Right hindlimb (tissue), 1 donor: Measurements from ENCODE around the gene TBCE.
"Not testable (repeated sequence)": the region's sequence is repeated elsewhere in the genome, so short reads cannot be mapped to it uniquely, and the experiment has no call there.

Experiments used
- DNase-seq: peaks from one replicate; pipeline ENCODE4 v3.0.0-alpha.2; 2018

TBCE gene

GRCh38 chr1:235357485-235358373 lies 9.5 kb upstream of the TBCE start:
- DNase-seq, result no peak

- no peak for DNase-seq
These were observed 8.3 kb upstream of the TBCE start for GRCh38 chr1:235358899-235359298.

- not testable (repeated sequence) for DNase-seq
These were observed 3.0 kb upstream of the TBCE start for GRCh38 chr1:235364189-235364588.

GRCh38 chr1:235366286-235366685 lies 941 bp upstream of the TBCE start:
- DNase-seq, result no peak

- DNase-seq, result no peak
These were observed 1.2 kb downstream of the TBCE start for GRCh38 chr1:235368428-235368827.

GRCh38 chr1:235369802-235370201 lies 2.6 kb downstream of the TBCE start:
- DNase-seq, result no peak

- DNase-seq, result no peak
These were observed 8.8 kb downstream of the TBCE start for GRCh38 chr1:235375919-235376605.

GRCh38 chr1:235378134-235378735 lies 11.0 kb downstream of the TBCE start:
- not testable (repeated sequence) for DNase-seq

GRCh38 chr1:235381955-235382739 lies 14.9 kb downstream of the TBCE start:
- DNase-seq, result not testable (repeated sequence)

GRCh38 chr1:235385633-235386032 lies 18.4 kb downstream of the TBCE start:
- not testable (repeated sequence) for DNase-seq

- no peak for DNase-seq
These were observed 24.6 kb downstream of the TBCE start for GRCh38 chr1:235391874-235392273.

- no peak for DNase-seq
These were observed 30.5 kb downstream of the TBCE start for GRCh38 chr1:235397733-235398132.

- no peak for DNase-seq
These were observed 32.4 kb downstream of the TBCE start for GRCh38 chr1:235399661-235400060.

GRCh38 chr1:235401251-235401650 lies 34.0 kb downstream of the TBCE start:
- no peak for DNase-seq

GRCh38 chr1:235402457-235403200 lies 35.4 kb downstream of the TBCE start:
- no peak for DNase-seq

GRCh38 chr1:235403593-235403992 lies 36.4 kb downstream of the TBCE start:
- no peak for DNase-seq

- DNase-seq, result no peak
These were observed 37.0 kb downstream of the TBCE start for GRCh38 chr1:235404190-235404589.

GRCh38 chr1:235407419-235407818 lies 40.2 kb downstream of the TBCE start:
- DNase-seq, result no peak

GRCh38 chr1:235408503-235408960 lies 41.3 kb downstream of the TBCE start:
- no peak for DNase-seq

GRCh38 chr1:235409042-235409820 lies 42.0 kb downstream of the TBCE start:
- DNase-seq, result no peak

- no peak for DNase-seq
These were observed 43.2 kb downstream of the TBCE start for GRCh38 chr1:235410467-235410866.
